Stimulated activated naive CD4-positive, alpha-beta T cell treated with Interleukin-2 at 50 U/mL for 16 hours (primary cell): Measurements from ENCODE around the gene COL15A1.
"Not testable (repeated sequence)": the region's sequence is repeated elsewhere in the genome, so short reads cannot be mapped to it uniquely, and the experiment has no call there.

ENCODE experiments used
- DNase-seq: peaks from one replicate; lab custom pipeline; 2025; lab: John Stamatoyannopoulos, UW

COL15A1 gene

GRCh38 chr9:99079542-99079941 lies 135.8 kb downstream of the COL15A1 start:
- DNase-seq, result no peak

DNA sequence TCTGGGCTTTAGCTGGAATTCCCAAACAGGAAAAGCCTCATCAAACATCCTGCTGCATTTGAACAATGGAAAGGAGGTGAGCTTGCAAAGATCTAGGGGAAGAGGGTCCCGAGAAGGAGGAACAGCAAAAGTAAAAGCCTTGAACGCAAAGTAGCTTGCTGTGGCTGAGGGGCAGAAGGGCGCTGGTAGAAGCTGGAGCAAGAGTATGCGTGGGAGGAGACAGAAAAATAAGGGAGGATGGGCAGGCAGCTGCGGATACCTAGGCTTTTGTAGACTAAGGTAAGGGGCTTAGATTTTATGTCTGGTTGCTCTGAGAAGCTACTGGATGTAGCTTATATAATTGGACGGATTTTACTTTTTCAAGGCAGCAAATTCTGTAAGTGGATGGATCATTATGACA lies 139.3 kb downstream of the COL15A1 start:
- no peak for DNase-seq

GRCh38 chr9:99085949-99086948 lies 142.5 kb downstream of the COL15A1 start:
- no peak for DNase-seq

DNA sequence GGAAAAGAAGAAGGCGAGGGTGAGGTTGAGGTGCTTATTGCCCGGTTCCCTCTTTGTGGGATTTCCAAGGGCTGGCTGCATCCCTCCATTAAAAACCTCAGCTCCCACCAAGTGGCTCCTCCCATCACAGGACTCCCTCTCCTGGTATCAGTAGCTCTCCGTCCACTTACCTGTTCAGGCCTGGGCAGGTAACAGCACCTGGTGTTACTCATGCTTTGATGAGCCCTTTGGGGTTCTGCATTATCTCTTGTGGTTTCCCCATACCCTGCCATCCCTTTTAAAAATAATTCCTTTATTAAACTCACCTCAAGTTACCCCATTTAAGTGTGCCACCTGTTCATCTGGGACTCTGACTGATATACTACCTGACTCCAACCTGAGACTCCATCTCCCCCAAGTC lies 143.8 kb downstream of the COL15A1 start:
- no peak for DNase-seq

DNA sequence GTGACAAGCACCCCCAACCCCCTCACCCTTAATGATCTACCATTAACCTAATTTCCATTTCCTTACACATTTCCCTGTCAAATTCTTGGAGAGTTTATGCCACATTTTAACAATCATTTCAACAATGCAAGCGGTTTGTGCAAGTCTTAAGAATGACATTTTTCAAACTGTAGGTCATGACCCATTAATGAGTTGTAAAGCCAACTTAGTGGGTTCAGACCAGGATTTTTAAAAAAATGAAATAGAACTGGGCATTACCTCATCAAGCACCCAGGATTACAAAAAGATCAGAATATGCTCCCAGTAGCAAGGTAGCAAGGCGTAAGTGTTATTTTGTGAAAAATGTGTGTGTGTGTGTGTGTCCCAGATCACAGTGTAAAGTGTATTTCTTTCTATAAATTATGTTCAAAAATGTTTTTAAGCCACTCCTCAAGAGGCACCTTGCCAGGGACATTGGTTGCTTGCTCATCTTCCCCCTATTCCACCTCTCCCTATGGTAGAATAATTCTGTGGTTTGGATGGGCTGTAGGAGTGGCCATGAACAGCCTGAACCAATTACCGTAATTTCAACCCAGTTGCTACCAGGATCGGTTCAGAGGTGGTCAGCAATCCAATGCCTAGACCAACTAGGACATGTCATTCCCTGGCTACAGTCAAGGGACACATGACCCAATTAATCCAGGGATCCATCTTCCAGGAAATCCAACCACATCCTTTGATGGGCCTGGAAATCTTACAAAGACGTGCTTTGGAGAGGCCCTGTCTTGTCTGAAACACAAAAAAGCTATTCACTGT lies 146.8 kb downstream of the COL15A1 start:
- DNase-seq, result no peak

- DNase-seq, result peak; percentile 33
Measured at GRCh38 chr9:99092643-99093491, 149.2 kb downstream of the COL15A1 start.

GRCh38 chr9:99093492-99093791 lies 149.7 kb downstream of the COL15A1 start:
- DNase-seq, result no peak

- no peak for DNase-seq
Measured at GRCh38 chr9:99095565-99095964, 151.9 kb downstream of the COL15A1 start.

DNA sequence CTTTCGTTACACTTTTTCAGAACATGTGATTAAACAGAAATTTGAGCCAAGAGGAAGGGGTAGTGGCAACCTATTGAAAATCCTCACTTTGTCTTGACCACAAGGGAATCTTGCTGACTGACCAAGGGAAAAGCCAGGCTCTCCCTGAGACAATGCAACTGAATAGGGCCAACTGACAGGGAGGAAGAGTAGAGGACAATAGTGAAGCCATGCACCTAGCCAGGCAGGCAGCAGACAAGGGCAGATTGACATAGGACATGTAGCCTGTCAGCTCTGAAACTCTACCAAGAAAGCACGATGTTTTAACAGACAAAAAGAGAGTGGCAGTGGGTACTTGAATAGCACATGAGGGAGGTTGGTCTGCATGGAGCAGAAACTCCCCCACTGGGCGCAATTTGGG lies 152.7 kb downstream of the COL15A1 start:
- no peak for DNase-seq

DNA sequence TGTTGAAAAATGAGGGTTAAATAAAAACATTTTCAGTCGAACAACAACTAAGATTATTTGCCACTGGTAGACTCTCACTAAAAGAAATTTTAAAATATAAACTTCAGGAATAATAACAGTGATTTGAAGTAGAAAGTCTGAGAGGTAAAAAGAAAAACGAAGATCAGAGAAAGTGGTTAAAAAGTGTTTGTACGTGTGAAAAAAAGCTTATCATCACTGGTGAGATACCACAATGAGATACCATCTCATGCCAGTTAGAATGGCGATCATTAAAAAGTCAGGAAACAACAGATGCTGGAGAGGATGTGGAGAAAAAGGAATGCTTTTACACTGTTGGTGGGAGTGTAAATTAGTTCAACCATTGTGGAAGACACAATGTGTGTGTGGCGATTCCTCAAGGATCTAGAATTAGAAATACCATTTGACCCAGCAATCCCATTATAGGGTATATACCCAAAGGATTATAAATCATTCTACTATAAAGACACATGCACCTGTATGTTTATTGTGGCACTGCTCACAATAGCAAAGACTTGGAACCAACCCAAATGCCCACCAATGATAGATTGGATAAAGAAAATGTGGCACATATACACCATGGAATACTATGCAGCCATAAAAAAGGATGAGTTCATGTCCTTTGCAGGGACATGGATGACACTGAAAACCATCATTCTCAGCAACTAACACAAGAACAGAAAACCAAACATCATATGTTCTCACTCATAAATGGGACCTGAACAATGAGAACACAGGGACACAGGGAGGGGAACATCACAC lies 156.3 kb downstream of the COL15A1 start:
- DNase-seq, result not testable (repeated sequence)

- DNase-seq, result no peak
Measured at GRCh38 chr9:99101271-99101670, 157.6 kb downstream of the COL15A1 start.

GRCh38 chr9:99101812-99102211 lies 158.1 kb downstream of the COL15A1 start:
- no peak for DNase-seq

DNA sequence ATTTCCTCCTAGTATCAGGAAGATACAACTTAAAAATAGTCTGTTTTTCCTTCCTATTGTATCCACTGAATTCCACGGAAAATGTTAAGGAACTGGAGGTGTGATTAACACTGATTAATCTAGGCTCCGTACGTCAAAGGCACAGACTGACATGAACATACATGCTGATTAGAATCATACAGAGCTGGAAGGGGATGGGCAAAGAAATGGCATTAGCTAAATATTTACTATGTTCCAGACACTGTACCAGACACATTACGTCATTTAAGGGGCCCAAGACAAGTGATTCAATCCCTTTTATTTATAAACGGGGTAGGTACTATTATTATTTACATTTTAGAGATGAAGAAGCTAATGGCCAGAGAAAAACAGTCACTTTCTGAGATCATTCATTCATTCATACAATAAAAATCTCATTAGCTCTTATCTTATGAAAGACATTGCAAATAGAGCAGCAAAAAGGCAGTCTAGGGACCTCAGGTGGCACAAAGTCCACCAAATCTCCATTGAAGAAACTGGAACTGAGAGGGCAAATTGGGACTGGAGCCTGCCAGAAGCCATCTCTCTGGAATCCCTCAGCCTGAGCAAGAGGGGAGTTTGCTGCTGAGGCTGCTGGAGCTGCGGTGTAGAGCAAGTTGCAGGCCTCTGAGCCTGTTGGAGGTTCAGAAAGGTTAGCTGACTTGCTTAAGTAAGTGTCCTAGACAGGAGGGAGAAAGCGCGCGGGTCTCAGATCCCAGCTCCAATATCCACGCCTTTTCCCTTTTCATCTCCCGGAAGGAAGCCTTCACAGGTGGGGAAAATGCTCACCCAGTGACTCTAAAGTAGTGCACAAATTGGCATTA lies 159.6 kb downstream of the COL15A1 start:
- no peak for DNase-seq

DNA sequence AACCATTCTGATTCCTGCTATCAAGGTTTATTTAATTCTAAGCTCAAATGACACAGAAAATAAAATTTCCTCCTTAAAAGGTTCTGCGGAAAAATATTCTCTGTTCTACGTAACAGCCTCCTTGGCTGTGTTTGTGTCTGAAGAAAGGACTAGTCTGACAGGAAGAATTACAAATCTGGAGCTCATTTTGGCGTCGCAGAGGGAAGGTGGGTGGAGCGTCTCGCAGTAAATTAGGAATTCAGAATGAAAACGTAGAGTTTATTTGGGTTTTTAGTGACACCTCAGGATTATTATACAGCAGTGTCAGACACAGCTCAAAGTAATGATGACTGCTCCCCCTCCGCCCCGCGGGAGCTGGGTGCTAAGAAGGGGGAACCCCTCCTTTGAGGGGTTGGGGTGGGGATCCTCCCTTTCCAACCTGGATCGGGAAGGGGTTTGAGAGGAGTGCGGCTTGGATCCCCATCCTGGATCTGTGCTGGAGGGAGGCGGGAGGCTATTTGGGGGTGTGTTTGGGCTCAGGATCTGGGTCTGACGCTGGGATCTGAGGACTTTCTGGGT lies 160.3 kb downstream of the COL15A1 start:
- no peak for DNase-seq

GRCh38 chr9:99104459-99105151 lies 160.9 kb downstream of the COL15A1 start, which contains the start of gene TGFBR1:
TGFBR1 (plus strand) TSS chr9:99105113; CDS start chr9:99105206, 93 bp downstream.
- peak; percentile 90 for DNase-seq

DNA sequence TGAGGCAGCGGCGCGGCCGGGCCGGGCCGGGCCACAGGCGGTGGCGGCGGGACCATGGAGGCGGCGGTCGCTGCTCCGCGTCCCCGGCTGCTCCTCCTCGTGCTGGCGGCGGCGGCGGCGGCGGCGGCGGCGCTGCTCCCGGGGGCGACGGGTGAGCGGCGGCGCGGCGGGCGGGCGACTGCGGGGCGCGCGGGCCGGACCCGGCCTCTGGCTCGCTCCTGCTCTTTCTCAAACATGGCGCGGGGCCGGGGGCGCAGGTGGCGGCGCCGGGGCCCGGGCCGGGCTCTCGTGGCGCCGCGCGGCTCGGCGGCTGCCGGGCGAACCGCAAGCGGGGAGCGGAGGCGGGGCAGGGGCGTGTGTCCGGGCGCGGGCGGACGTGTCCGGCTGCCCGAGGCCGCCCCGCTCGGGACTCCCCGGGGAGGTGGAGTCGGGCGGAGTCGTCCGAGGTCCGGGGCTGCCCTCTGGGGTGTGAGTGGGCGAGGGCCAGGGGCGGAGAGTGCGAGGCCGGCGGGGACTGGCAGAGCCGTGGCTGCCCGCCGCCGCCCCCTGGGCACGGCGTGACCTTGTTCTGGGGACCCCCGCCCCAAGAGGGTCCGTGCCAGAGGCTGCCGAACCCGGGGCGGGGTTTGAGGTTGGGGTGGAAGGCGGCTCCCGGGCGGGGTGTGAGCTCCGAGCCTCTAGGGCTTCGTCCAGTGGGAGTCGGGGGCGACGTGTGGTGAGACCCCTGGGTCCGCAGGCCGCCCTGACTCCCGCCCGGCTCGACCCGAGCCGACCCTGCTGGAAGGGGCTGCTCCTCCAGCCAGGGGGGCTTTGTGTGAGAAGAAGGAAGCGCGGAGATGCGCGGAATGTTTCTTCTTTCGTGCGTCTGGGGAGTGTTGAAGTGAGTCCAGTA lies 161.7 kb downstream of the COL15A1 start:
- DNase-seq, result peak; percentile 36

DNA sequence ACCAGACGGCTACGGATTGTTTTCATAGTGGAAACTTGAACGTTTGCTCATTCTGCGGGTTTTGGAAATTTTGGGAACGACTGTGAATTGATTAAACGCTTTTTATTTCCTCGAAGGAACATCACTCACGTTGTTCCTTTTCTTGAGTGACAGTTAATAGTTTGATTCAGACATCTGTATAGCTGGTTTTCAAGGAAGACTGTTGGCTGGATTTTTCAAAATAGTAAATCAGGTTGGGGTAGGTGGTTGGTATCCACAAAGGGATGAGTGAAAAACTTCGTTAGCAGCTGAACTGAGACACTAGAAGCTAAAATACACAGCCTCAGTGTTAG lies 162.3 kb downstream of the COL15A1 start:
- DNase-seq, result no peak

GRCh38 chr9:99107421-99107820 lies 163.7 kb downstream of the COL15A1 start:
- DNase-seq, result no peak
